H1 (cell line): Measurements from ENCODE around the gene PCGF3. TPM values are rescaled to one million over a fixed set of nuclear protein-coding genes. Genes with fewer than 3 reads are reported as not detected.

Experiments
- CTCF ChIA-PET: fragments of 300-600 bp; sonication (Branson Sonifier 250); formaldehyde crosslinking; loops from one replicate; lab custom pipeline; 2021; ENCODE audit not compliant: partially characterized antibody; lab: Charles Lee
- POLR2A ChIA-PET: fragments of 300-600 bp; sonication (Branson Sonifier 250); formaldehyde crosslinking; loops from one replicate; lab custom pipeline; 2021; ENCODE audit warnings: inconsistent platforms; ENCODE audit not compliant: partially characterized antibody; lab: Charles Lee
- DNase-seq, 2 experiments: peaks; one replicate each; pipeline versions ENCODE4 v3.0.0 to v3.0.0-alpha.2; 2010 to 2022; ENCODE audit warnings: low spot score in 2 of 2, low read depth in 1 of 2, mixed read lengths in 1 of 2
- FAIRE-seq: peaks from 2 replicates; lab custom pipeline; 2011; peaks lifted over from hg19 to GRCh38; lab: Jason Lieb, UNC
- H2AFZ ChIP-seq: 2 replicates; pipeline ENCODE4 v1.8.1; 2012; ENCODE audit warnings: low read length, inconsistent platforms
- H2AK5ac ChIP-seq: 2 replicates; pipeline ENCODE4 v1.6.1; 2013; ENCODE audit warnings: low read depth, low read length
- H2BK120ac ChIP-seq: replicated peaks from 2 replicates; pipeline ENCODE3; 2013; ENCODE audit warnings: low read depth, low read length, inconsistent platforms
- H2BK12ac ChIP-seq: 2 replicates; pipeline ENCODE4 v1.6.1; 2013; ENCODE audit warnings: low read depth, low read length
- H2BK15ac ChIP-seq: 2 replicates; pipeline ENCODE4 v1.6.1; 2013; ENCODE audit warnings: low read length
- H2BK20ac ChIP-seq: 2 replicates; pipeline ENCODE4 v1.6.1; 2013; ENCODE audit warnings: low read length
- H2BK5ac ChIP-seq: 2 replicates; pipeline ENCODE4 v1.6.1; 2013; ENCODE audit warnings: low read depth, low read length
- H3K14ac ChIP-seq: 2 replicates; pipeline ENCODE4 v1.6.1; 2013; ENCODE audit warnings: inconsistent platforms; ENCODE audit not compliant: insufficient read length
- H3K18ac ChIP-seq: 2 replicates; pipeline ENCODE4 v1.6.1; 2013; ENCODE audit warnings: low read length; ENCODE audit errors: extremely low read depth
- H3K23ac ChIP-seq: 2 replicates; pipeline ENCODE4 v1.6.1; 2013; ENCODE audit warnings: inconsistent platforms; ENCODE audit not compliant: insufficient read length
- H3K23me2 ChIP-seq: 2 replicates; pipeline ENCODE4 v1.6.1; 2013; ENCODE audit warnings: low read depth, low read length
- H3K27ac ChIP-seq: 2 replicates; pipeline ENCODE4 v1.6.1; 2011; ENCODE audit warnings: low read depth, low read length, inconsistent platforms
- H3K27me3 ChIP-seq, 4 experiments: replicated peaks in 1 of 4; 1 replicate in 1 of 4; 2 replicates in 3 of 4; pipeline versions ENCODE4 v1.6.1 to v1.8.1; 2011 to 2013; ENCODE audit warnings: low read length in 3 of 4, mild to moderate bottlenecking in 3 of 4, inconsistent platforms in 2 of 4, mixed read lengths in 2 of 4, moderate library complexity in 1 of 4; ENCODE audit not compliant: control insufficient read depth in 3 of 4, insufficient read depth in 3 of 4; ENCODE audit errors: extremely low read depth in 1 of 4
- H3K36me3 ChIP-seq, 4 experiments: 2 replicates each; pipeline versions ENCODE4 v1.6.1 to v1.8.1; 2011 to 2013; ENCODE audit warnings: mild to moderate bottlenecking in 4 of 4, low read length in 3 of 4, moderate library complexity in 2 of 4, control low read depth in 1 of 4, inconsistent platforms in 1 of 4; ENCODE audit not compliant: insufficient read depth in 4 of 4, control insufficient read depth in 2 of 4
- H3K4ac ChIP-seq: replicated peaks from 2 replicates; pipeline ENCODE3; 2013; ENCODE audit warnings: low read length, low read depth, mixed read lengths, inconsistent platforms; ENCODE audit not compliant: insufficient read length
- H3K4me1 ChIP-seq, 4 experiments: replicated peaks in 1 of 4; 1 replicate in 1 of 4; 2 replicates in 3 of 4; pipeline versions ENCODE4 v1.6.1 to v1.8.1; 2011 to 2013; ENCODE audit warnings: low read length in 3 of 4, inconsistent platforms in 2 of 4, mixed read lengths in 1 of 4; ENCODE audit not compliant: insufficient read depth in 4 of 4, control insufficient read depth in 3 of 4
- H3K4me2 ChIP-seq, 2 experiments: 2 replicates each; pipeline versions ENCODE4 v1.6.1 to v1.8.1; 2011 to 2013; ENCODE audit warnings: low read depth in 2 of 2, low read length in 2 of 2, control low read depth in 1 of 2, inconsistent platforms in 1 of 2, mild to moderate bottlenecking in 1 of 2; ENCODE audit not compliant: insufficient read depth in 1 of 2
- H3K4me3 ChIP-seq, 4 experiments: fragments of 200-600, 300-600 bp in 1 of 4; sonication (generic), shearing (Covaris generic), sonication (Bioruptor Twin) in 1 of 4; 2 replicates each; pipeline versions ENCODE4 v1.5.1 to v1.8.1; 2011 to 2016; ENCODE audit warnings: low read length in 4 of 4, low read depth in 3 of 4, control low read depth in 2 of 4, inconsistent platforms in 2 of 4, mild to moderate bottlenecking in 2 of 4, mixed read lengths in 1 of 4, moderate library complexity in 1 of 4; ENCODE audit not compliant: insufficient read depth in 2 of 4; ENCODE audit errors: extremely low read depth in 1 of 4
- H3K56ac ChIP-seq: replicated peaks from 2 replicates; pipeline ENCODE3; 2013; ENCODE audit warnings: low read depth, mild to moderate bottlenecking, mixed read lengths, low read length, inconsistent platforms; ENCODE audit not compliant: insufficient read length
- H3K79me1 ChIP-seq: 2 replicates; pipeline ENCODE4 v1.6.1; 2013; ENCODE audit warnings: low read depth, low read length, control low read depth
- H3K79me2 ChIP-seq, 2 experiments: 2 replicates each; pipeline versions ENCODE4 v1.6.1 to v1.8.1; 2012 to 2013; ENCODE audit warnings: low read length in 2 of 2, mild to moderate bottlenecking in 2 of 2, inconsistent platforms in 1 of 2; ENCODE audit not compliant: insufficient read depth in 2 of 2, control insufficient read depth in 1 of 2
- H3K9ac ChIP-seq, 4 experiments: replicated peaks in 1 of 4; 1 replicate in 1 of 4; 2 replicates in 3 of 4; pipeline versions ENCODE4 v1.6.1 to v1.8.1; 2011 to 2013; ENCODE audit warnings: low read depth in 3 of 4, low read length in 3 of 4, control low read depth in 2 of 4, mild to moderate bottlenecking in 2 of 4, moderate library complexity in 2 of 4, inconsistent platforms in 1 of 4; ENCODE audit errors: extremely low read depth in 1 of 4
- H3K9me3 ChIP-seq, 2 experiments: 2 replicates each; pipeline versions ENCODE4 v1.6.1 to v1.8.1; 2012 to 2013; ENCODE audit warnings: mild to moderate bottlenecking in 2 of 2, moderate library complexity in 2 of 2, control low read depth in 1 of 2, inconsistent platforms in 1 of 2, low read depth in 1 of 2, low read length in 1 of 2, mixed read lengths in 1 of 2; ENCODE audit not compliant: insufficient read depth in 2 of 2
- H4K20me1 ChIP-seq, 2 experiments: replicated peaks in 1 of 2; 2 replicates each; pipeline versions ENCODE3 to v1.8.1; 2011 to 2013; ENCODE audit warnings: inconsistent platforms in 2 of 2, low read length in 2 of 2, mild to moderate bottlenecking in 1 of 2; ENCODE audit not compliant: insufficient read depth in 2 of 2, control insufficient read depth in 1 of 2
- H4K5ac ChIP-seq: 2 replicates; pipeline ENCODE4 v1.6.1; 2013; ENCODE audit warnings: low read length, low read depth, mixed read lengths, inconsistent platforms; ENCODE audit not compliant: insufficient read length
- H4K8ac ChIP-seq: 2 replicates; pipeline ENCODE4 v1.8.0; 2013; ENCODE audit warnings: mild to moderate bottlenecking, moderate library complexity, low read length, inconsistent platforms; ENCODE audit not compliant: insufficient read depth; ENCODE audit errors: extremely low read depth
- H4K91ac ChIP-seq: replicated peaks from 2 replicates; pipeline ENCODE3; 2013; ENCODE audit warnings: low read length, mixed read lengths, inconsistent platforms; ENCODE audit not compliant: insufficient read length
- BACH1 ChIP-seq: IDR thresholded peaks from 2 replicates; pipeline ENCODE4 v1.6.1; 2012; ENCODE audit warnings: low read length, improper control_type of control experiment
- CEBPB ChIP-seq: IDR thresholded peaks from 2 replicates; pipeline ENCODE4 v1.6.1; 2012; ENCODE audit warnings: low read depth, low read length
- WGBS, 2 experiments: shearing (Covaris generic) in 1 of 2; methylation state at CpG; one replicate each; pipeline versions ENCODE4 v1.1.6 to v1.1.7; 2013 to 2015; ENCODE audit warnings: low lambda C conversion rate in 2 of 2, mixed read lengths in 2 of 2, inconsistent platforms in 1 of 2, low coverage in 1 of 2, missing lambda C conversion rate in 1 of 2; ENCODE audit not compliant: insufficient replicate concordance in 2 of 2, insufficient coverage in 1 of 2, insufficient read length in 1 of 2; ENCODE audit errors: extremely low coverage in 1 of 2, missing lambda C conversion rate in 1 of 2; 5-methylcytosine and 5-hydroxymethylcytosine counted together
- polyA plus RNA-seq, 7 experiments: library from polyadenylated mRNA; depleted of rRNA in 3 of 7; stranded (reverse) in 5 of 7; unstranded in 2 of 7; fragments of >200 nt in 5 of 7; fragments of 200-250 nt in 2 of 7; gene quantifications; 1 replicate in 5 of 7; 2 replicates in 1 of 7; 4 replicates in 1 of 7; pipeline versions ENCODE4 v1.2.1 to v1.2.3, GENCODE V29; 2011 to 2013; ENCODE audit warnings: missing spikeins in 2 of 7, mixed read lengths in 2 of 7
- total RNA-seq: library from RNA; stranded (reverse); fragmentation: NEBNext Ultra II Directional; extraction: Animal tissue kit (Norgen Biotek cat#: 25700); gene quantifications from 2 replicates; pipeline ENCODE4 v1.2.1, GENCODE V29; 2021

PCGF3 gene
- total and polyA plus RNA-seq, 2 of the 8 experiments (the other 6 are each of a cell fraction or from before 2014, with no cell fraction given) = 52.7 to 52.9 TPM

DNA sequence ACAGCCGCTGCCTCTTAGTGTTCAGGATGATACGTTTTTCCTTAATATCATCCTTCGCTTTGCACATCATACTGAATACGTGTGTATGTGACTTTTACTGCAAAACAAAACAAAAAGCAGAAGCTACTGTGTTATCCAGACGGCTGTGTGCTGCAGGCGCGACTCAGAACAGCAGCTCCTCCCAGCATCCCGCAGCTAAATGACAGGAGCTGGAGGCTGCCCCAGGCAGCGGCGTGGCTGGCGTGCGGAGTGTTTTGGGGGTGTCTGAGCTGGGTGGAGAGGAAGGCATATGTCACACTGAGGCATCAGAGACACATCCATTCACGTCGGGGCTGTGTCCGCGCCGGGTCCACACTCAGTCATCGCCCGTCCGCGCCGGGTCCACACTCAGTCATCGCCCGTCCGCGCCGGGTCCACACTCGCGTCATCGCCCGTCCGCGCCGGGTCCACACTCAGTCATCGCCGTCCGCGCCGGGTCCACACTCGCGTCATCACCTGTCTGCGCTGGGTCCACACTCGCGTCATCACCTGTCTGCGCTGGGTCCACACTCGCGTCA lies 16.6 kb downstream of the PCGF3 start:
- no peak overlapping the region for H4K91ac ChIP-seq
- H3K9ac ChIP-seq = no peak overlapping the region
- H3K9me3 ChIP-seq = no peaks in the 10 kb centered on the region
- CTCF ChIA-PET = no interaction called here
- no peak overlapping the region for H3K14ac ChIP-seq
- H3K56ac ChIP-seq = no peak overlapping the region
- H2BK120ac ChIP-seq = no peak overlapping the region
- peaks cover 0 to 9% (median 0%) of the 10 kb centered on the region in 4 experiments; a peak in 2 of 8 replicates for H3K36me3 ChIP-seq
- H3K23me2 ChIP-seq = no peaks in the 10 kb centered on the region
- H2BK12ac ChIP-seq = no peak overlapping the region
- H3K4me3 ChIP-seq = no peak overlapping the region
- H3K4me1 ChIP-seq = no peaks in the 10 kb centered on the region
- TF ChIP-seq CEBPB = no peak
- no peak for TF ChIP-seq BACH1
- no peak overlapping the region for H3K18ac ChIP-seq
- DNase-seq (no peak), FAIRE-seq (no peak)
- POLR2A ChIA-PET = no interaction called here
- H3K27ac ChIP-seq = no peak overlapping the region
- no peak overlapping the region for H2AFZ ChIP-seq
- H4K5ac ChIP-seq = no peak overlapping the region
- H2BK20ac ChIP-seq = no peak overlapping the region
- no peak overlapping the region for H3K4me2 ChIP-seq
- H3K23ac ChIP-seq = no peak overlapping the region
- H2BK5ac ChIP-seq = no peak overlapping the region
- peaks cover 31% of the 10 kb centered on the region for H3K79me1 ChIP-seq
- H3K27me3 ChIP-seq = no peaks in the 10 kb centered on the region
- no peak overlapping the region for H2AK5ac ChIP-seq
- WGBS, 2 experiments = 97% methylated on average over 31 of the region's 47 CpGs; no CpG with 5 or more reads in 1 of the 2 experiments
- H3K4ac ChIP-seq = no peak overlapping the region
- H4K8ac ChIP-seq = no peak overlapping the region
- H3K79me2 ChIP-seq = peaks cover 0 to 82% of the 10 kb centered on the region in 2 experiments; a peak in 3 of 4 replicates
- no peak overlapping the region for H2BK15ac ChIP-seq
- H4K20me1 ChIP-seq = peaks cover 35 to 55% of the 10 kb centered on the region in 2 experiments
